HG03135 (cell line): Measurements from ENCODE around the gene VWA3B.
"Not testable (repeated sequence)": the region's sequence is repeated elsewhere in the genome, so short reads cannot be mapped to it uniquely, and the experiment has no call there.

Experiments
- ATAC-seq: cut with Tn5 transposase; IDR thresholded peaks from one replicate; pipeline ENCODE4 v1.9.1; 2021; ENCODE audit warnings: mild to moderate bottlenecking, moderate library complexity; ENCODE audit not compliant: unreplicated experiment

VWA3B gene

DNA sequence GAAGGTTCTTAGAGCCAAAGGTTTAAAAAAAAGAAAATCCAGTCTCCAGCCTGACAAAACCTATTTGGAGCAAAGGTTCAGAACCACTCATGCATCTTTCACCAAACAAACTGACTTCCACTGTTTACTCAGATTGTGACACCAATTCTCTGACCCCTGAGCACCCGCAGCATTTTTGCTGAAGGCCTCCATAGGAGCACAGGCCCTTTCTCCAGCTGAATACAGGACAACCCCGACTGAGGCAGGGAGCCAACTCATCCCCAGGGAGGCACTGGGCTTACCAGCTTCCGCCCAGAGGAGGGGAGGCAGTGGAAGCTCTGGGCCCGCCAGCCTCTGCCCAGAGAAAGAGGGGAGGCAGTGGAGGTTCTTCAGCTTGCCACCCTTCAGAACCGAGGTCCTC, 208.3 kb downstream of the VWA3B start:
- no peak for ATAC-seq

GRCh38 chr2:98295721-98296414, 208.9 kb downstream of the VWA3B start:
- ATAC-seq = no peak

DNA sequence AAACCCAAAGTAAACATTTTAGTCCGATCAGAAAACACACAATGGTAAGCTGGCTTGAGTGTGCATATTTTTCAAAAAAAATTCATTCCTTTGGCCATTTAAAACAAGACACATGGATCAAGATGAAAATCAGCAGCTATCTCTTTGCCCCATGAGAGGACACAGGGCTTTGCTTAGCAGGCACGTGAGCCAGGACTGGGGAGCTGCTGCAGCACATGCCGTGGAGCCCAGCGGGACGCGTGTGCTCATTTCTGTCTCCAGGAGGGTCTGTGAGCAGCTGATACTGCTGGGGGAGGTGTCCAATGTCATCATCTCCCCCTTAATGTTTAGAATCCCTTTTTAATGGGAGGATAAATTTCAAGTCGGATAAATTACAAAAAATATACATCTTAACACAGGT, 209.5 kb downstream of the VWA3B start:
- no peak for ATAC-seq

DNA sequence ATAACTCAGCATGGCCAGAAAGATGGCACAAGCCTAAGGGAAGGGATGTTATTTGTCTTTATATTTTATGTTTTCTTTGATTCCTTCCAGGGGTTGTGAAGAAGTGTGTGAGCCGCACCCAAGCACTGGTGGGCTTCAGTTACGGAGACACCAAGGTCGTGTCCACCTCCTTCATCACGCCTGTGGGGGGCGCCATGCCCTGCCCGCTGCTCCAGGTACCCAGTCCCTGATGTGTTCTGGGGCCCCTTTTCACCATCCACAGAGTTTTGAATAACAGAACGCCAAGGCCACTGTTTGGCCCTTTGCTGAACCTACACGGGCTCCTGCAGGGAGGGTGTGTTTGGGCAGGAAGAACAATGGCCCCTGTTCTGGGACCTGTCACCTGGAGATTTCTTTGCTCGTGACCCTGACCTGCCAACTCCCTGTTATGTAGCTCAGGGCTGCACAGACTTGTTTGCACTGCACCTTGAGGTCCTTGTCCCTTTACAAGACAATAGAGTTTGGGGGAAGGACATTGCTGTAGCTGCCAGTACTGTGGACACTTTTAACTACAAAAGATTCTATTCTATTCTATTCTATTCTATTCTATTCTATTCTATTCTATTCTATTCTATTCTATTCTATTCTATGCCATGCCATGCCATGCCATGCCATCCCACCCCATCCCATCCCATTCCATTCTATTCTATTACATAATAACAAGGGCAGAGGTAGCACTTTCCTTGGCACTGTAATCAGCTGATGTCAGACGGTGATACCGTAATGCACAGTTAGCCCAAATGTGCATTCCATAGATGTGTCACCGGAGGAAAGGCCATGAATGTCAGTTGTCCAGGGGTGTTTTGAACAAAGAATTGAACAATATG, 211.1 kb downstream of the VWA3B start:
- ATAC-seq = no peak

DNA sequence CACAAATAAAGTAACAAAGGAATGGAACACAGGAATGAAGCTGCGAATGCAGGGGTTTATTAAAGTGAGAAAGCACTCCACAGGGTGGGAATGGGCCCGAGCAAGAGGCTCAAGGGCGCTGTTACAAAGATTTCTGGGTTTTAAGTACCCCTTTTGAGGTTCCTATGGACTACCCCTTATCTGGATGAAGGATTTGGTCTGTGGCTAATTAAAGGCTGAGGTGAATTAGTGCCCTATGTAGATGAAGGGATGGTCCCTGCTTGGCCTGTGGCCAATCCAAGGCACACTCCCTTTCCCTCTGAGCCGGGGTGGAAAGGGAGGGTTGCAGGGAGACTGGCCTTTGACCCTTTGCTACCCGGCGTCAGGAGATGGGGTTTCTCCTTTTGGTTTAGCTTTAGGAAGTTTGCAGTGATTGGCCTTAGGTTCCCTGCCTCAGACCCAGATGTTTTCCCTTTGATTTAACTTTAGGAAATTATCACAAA, 211.8 kb downstream of the VWA3B start:
- no peak for ATAC-seq

- no peak for ATAC-seq
These were observed 212.4 kb downstream of the VWA3B start for GRCh38 chr2:98299211-98299905.

- ATAC-seq = no peak
These were observed 213.3 kb downstream of the VWA3B start for GRCh38 chr2:98300141-98300874.

DNA sequence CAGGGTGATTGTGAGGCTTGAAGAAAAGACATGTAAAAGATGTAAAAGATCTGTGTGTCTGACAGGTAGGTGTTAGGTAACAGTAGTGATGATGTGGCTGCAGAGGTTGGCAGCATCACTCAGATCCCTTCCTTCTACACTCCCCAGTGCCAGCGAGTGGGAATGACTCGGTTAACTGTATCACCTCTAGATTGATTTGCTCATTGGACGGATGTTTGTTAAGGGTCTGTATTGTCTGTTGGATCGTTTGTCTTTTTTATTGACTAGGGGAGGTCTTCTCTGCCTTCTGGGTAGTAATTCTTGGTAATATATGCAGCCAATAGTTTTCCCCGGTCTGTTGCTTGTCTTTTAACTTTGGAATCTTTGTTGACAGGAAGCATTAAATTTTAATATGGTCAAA, 214.5 kb downstream of the VWA3B start:
- ATAC-seq = no peak

GRCh38 chr2:98307131-98307696, 220.2 kb downstream of the VWA3B start:
- not testable (repeated sequence) for ATAC-seq

GRCh38 chr2:98308068-98308467, 221.1 kb downstream of the VWA3B start:
- ATAC-seq = no peak

DNA sequence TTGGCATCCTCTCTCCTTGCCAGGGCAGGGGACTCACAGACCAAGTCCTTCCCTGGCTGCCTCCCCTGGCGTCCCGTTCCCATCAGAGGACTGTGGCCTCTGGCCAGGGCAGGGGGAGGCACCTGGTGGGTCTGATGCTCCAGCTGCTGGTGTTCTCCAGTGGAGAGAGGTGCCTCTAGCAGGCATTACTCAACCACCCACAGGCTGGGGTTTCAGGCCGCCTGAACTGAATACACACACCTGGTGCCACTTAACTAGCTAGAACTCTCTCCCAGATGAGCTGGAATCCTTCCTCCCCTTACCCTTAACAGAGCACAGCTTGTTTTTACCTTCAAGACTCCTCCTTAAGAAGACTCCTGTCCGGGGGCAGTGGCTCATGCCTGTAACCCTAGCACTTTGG, 221.6 kb downstream of the VWA3B start:
- no peak for ATAC-seq

- ATAC-seq = no peak
These were observed 222.6 kb downstream of the VWA3B start for GRCh38 chr2:98309580-98309979.

DNA sequence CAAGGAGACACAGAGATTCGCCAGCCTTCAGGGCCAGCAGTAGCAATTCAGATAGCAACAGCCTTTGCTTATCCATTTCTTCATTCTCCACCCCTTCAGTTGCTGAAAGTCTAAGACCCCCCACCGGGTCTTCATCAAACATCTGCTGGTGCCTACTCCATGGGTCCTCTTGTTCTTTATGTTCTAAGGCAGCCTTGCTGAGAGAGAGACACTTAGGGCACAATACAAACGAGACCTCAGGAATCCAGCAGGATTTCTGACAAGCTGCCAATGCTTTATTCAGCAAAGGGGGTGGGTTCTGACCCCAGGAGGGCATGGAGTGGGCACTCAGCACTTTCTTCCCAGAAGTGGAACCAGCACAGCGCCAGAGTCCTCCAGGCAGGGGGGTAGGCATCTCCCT, 223.0 kb downstream of the VWA3B start:
- ATAC-seq = no peak

- no peak for ATAC-seq
These were observed 224.1 kb downstream of the VWA3B start for GRCh38 chr2:98311090-98311489.

GRCh38 chr2:98311771-98312545, 225.0 kb downstream of the VWA3B start:
- ATAC-seq = no peak

GRCh38 chr2:98313492-98314250, 226.7 kb downstream of the VWA3B start:
- no peak for ATAC-seq

GRCh38 chr2:98314251-98314650, 227.3 kb downstream of the VWA3B start:
- no peak for ATAC-seq

GRCh38 chr2:98315957-98316356, 229.0 kb downstream of the VWA3B start:
- ATAC-seq = no peak

- ATAC-seq = no peak
These were observed 230.2 kb downstream of the VWA3B start for GRCh38 chr2:98317214-98317613.
